ENCODE results near the gene ETV6. TPM values are rescaled to one million over a fixed set of nuclear protein-coding genes. Genes with fewer than 3 reads are reported as not detected.

ETV6 gene
- total and polyA plus RNA-seq, 9 of the 15 experiments (the other 6 are each of a cell fraction or from before 2014, with no cell fraction given): 0.81 to 12.7 (median 4.1) TPM

GRCh38 chr12:11657511-11657910 is 8.0 kb downstream of the ETV6 start:
- ChIA-PET CTCF (ENCODE audit: low intra/inter-chr PET ratio) (no interaction called here), POLR2A (interaction anchor here (0.6 kb wide), 1 partner anchor 9 kb away, joined by 3 read pairs; no protein-coding TSS in a partner anchor)
- FAIRE-seq (no peak), DNase-seq (ENCODE audit: extremely low read depth in 1 of 4, low spot score in 3 of 4) (no peak), ATAC-seq (no peak)
- TF ChIP-seq RAD21 (CRISPR knock-in tag; conservative IDR thresholded peaks at IDR 0.05 in 1 of 2, IDR thresholded peaks at IDR 0.05 in 1 of 2): no peak
- Histone ChIP-seq H3K9ac (ENCODE audit: insufficient read depth in 1 of 2, low read depth in 2 of 2, low read length in 2 of 2) (no peak overlapping the region), H3K4me3 (no peak overlapping the region), H3K79me2 (ENCODE audit: control insufficient read depth, insufficient read depth, low read length) (peaks cover 51% of the 10 kb centered on the region), H3K36me3 (ENCODE audit: control insufficient read depth, insufficient read depth, low read length) (no peaks in the 10 kb centered on the region; the same call in 2 of the 3 replicates), H3K27ac (ENCODE audit: extremely low read depth, low read depth, low read length) (no peak overlapping the region), H3K27me3 (ENCODE audit: control insufficient read depth in 2 of 2, insufficient read depth in 2 of 2, low read length in 2 of 2) (no peaks in the 10 kb centered on the region), H4K20me1 (replicated peaks; ENCODE audit: control insufficient read depth, insufficient read depth, low read length) (no peaks in the 10 kb centered on the region), H3K9me3 (replicated peaks; ENCODE audit: control insufficient read depth, insufficient read depth, low read depth, low read length) (no peaks in the 10 kb centered on the region), H3K4me1 (replicated peaks in 1 of 2; ENCODE audit: control insufficient read depth in 2 of 2, insufficient read depth in 2 of 2, low read length in 2 of 2) (peaks cover 0 to 9% of the 10 kb centered on the region in 2 experiments; a peak in 2 of 5 replicates), H3K9me1 (ENCODE audit: control insufficient read depth, insufficient read depth, low read length) (no peaks in the 10 kb centered on the region), H3K4me2 (ENCODE audit: insufficient read depth, low read length) (no peak overlapping the region), H2AFZ (ENCODE audit: low read depth, low read length) (no peak overlapping the region)
- BruUV-seq (replicated peaks): no TSS peak
- 86% methylated on average over 6 of the region's 6 CpGs for WGBS (ENCODE audit: insufficient coverage, low coverage, missing lambda C conversion rate)
- in situ Hi-C loops (cut with MboI) (no loop called here), intact Hi-C loops (cut with micrococcal nuclease) (no loop called here)

GRCh38 chr12:11658791-11659190 is 9.3 kb downstream of the ETV6 start:
- no peaks in the 10 kb centered on the region; the same call in 2 of the 3 replicates for H3K36me3 ChIP-seq (ENCODE audit: control insufficient read depth, insufficient read depth, low read length)
- FAIRE-seq: no peak
- H3K9me1 ChIP-seq (ENCODE audit: control insufficient read depth, insufficient read depth, low read length): no peaks in the 10 kb centered on the region
- in situ Hi-C loops (cut with MboI) (no loop called here), intact Hi-C loops (cut with micrococcal nuclease) (no loop called here)
- H3K9ac ChIP-seq (ENCODE audit: insufficient read depth in 1 of 2, low read depth in 2 of 2, low read length in 2 of 2): no peak overlapping the region
- BruUV-seq (replicated peaks): no TSS peak
- no peaks in the 10 kb centered on the region for H4K20me1 ChIP-seq (replicated peaks; ENCODE audit: control insufficient read depth, insufficient read depth, low read length)
- ChIA-PET POLR2A (no interaction called here), CTCF (ENCODE audit: low intra/inter-chr PET ratio) (no interaction called here)
- H3K27me3 ChIP-seq (ENCODE audit: control insufficient read depth in 2 of 2, insufficient read depth in 2 of 2, low read length in 2 of 2): no peaks in the 10 kb centered on the region
- no peak overlapping the region for H3K4me2 ChIP-seq (ENCODE audit: insufficient read depth, low read length)
- DNase-seq (ENCODE audit: extremely low read depth in 1 of 4, low spot score in 3 of 4): no peak
- H2AFZ ChIP-seq (ENCODE audit: low read depth, low read length): no peak overlapping the region
- no peak for ATAC-seq
- H3K27ac ChIP-seq (ENCODE audit: extremely low read depth, low read depth, low read length): no peak overlapping the region
- peaks cover 39% of the 10 kb centered on the region for H3K79me2 ChIP-seq (ENCODE audit: control insufficient read depth, insufficient read depth, low read length)
- no peak overlapping the region for H3K4me3 ChIP-seq
- 71% methylated on average over 2 of the region's 2 CpGs for WGBS (ENCODE audit: insufficient coverage, low coverage, missing lambda C conversion rate)
- H3K9me3 ChIP-seq (replicated peaks; ENCODE audit: control insufficient read depth, insufficient read depth, low read depth, low read length): no peaks in the 10 kb centered on the region
- peaks cover 0 to 5% of the 10 kb centered on the region in 2 experiments; a peak in 1 of 5 replicates for H3K4me1 ChIP-seq (replicated peaks in 1 of 2; ENCODE audit: control insufficient read depth in 2 of 2, insufficient read depth in 2 of 2, low read length in 2 of 2)
- TF ChIP-seq GATA2 (CRISPR knock-in tag; IDR thresholded peaks at IDR 0.05) (no peak), NFRKB (IDR thresholded peaks at IDR 0.05; ENCODE audit: low read depth) (no peak), ZNF324 (CRISPR knock-in tag; IDR thresholded peaks at IDR 0.05) (no peak), ZKSCAN8 (CRISPR knock-in tag; IDR thresholded peaks at IDR 0.05) (no peak), NELFE (IDR thresholded peaks at IDR 0.05; ENCODE audit: insufficient read depth, insufficient read length) (no peak), GTF3C2 (IDR thresholded peaks at IDR 0.05; ENCODE audit: borderline replicate concordance, extremely low read depth, insufficient read length) (no peak), DIDO1 (tag; IDR thresholded peaks at IDR 0.05; ENCODE audit: low read depth) (no peak), ZMIZ1 (IDR thresholded peaks at IDR 0.05; ENCODE audit: low read depth in 2 of 2, low read length in 2 of 2) (no peak)
